Mesothelial cell of epicardium (in vitro differentiated cells): ENCODE results near the gene EPHA6. TPM values are rescaled to one million over a fixed set of nuclear protein-coding genes. Genes with fewer than 3 reads are reported as not detected.

Source experiments
- DNase-seq, 2 experiments: peaks; one replicate each; pipeline ENCODE4 v3.0.0; 2021; ENCODE audit warnings: low spot score in 2 of 2; ENCODE audit not compliant: unreplicated experiment in 2 of 2
- H3K27ac Mint-ChIP-seq: 2 replicates; pipeline ENCODE4 v1.8.0; 2021; ENCODE audit warnings: mixed read lengths
- H3K27me3 Mint-ChIP-seq: 2 replicates; pipeline ENCODE4 v1.8.0; 2021; ENCODE audit warnings: low read depth, mixed read lengths
- H3K36me3 Mint-ChIP-seq: 2 replicates; pipeline ENCODE4 v1.8.0; 2021; ENCODE audit warnings: mixed read lengths
- H3K4me1 Mint-ChIP-seq: 2 replicates; pipeline ENCODE4 v1.8.0; 2021; ENCODE audit warnings: mixed read lengths
- H3K4me3 Mint-ChIP-seq: 2 replicates; pipeline ENCODE4 v1.8.0; 2021; ENCODE audit warnings: mild to moderate bottlenecking, moderate library complexity, mixed read lengths
- H3K9me3 Mint-ChIP-seq: 2 replicates; pipeline ENCODE4 v1.8.0; 2021; ENCODE audit warnings: mixed read lengths
- CTCF ChIP-seq: fragments of 200-600 bp; sonication (generic); IDR thresholded peaks from one replicate; pipeline ENCODE4 v1.5.0; 2021; ENCODE audit warnings: antibody characterized with exemption; ENCODE audit not compliant: unreplicated experiment
- total RNA-seq: library from RNA; stranded (reverse); gene quantifications from 3 replicates; pipeline ENCODE4 v1.2.1, GENCODE V29; 2021

The EPHA6 gene
- total RNA-seq, 1 donor from 2014 or later = 43.3 TPM

GRCh38 chr3:97655971-97656370 lies 841.6 kb downstream of the EPHA6 start:
- Mint-ChIP-seq H3K36me3 (peaks cover 10% of the 10 kb centered on the region), H3K27ac (no peak overlapping the region), H3K4me1 (peaks cover 30% of the 10 kb centered on the region), H3K4me3 (no peak overlapping the region), H3K9me3 (peaks cover 19% of the 10 kb centered on the region), H3K27me3 (peaks cover 1% of the 10 kb centered on the region)
- DNase-seq = no peak
- TF ChIP-seq CTCF = no peak

GRCh38 chr3:97656638-97657037 lies 842.2 kb downstream of the EPHA6 start:
- H3K36me3 Mint-ChIP-seq = peaks cover 10% of the 10 kb centered on the region
- peaks cover 1% of the 10 kb centered on the region for H3K27me3 Mint-ChIP-seq
- H3K4me1 Mint-ChIP-seq = peaks cover 35% of the 10 kb centered on the region
- no peak for TF ChIP-seq CTCF
- no peak for DNase-seq
- H3K9me3 Mint-ChIP-seq = peaks cover 19% of the 10 kb centered on the region
- no peak overlapping the region for H3K4me3 Mint-ChIP-seq
- no peak overlapping the region for H3K27ac Mint-ChIP-seq

GRCh38 chr3:97658668-97659285 lies 844.4 kb downstream of the EPHA6 start:
- Mint-ChIP-seq H3K36me3 (peaks cover 5% of the 10 kb centered on the region), H3K27ac (no peak overlapping the region), H3K27me3 (no peaks in the 10 kb centered on the region), H3K4me1 (peaks cover 42% of the 10 kb centered on the region), H3K4me3 (no peak overlapping the region), H3K9me3 (peaks cover 7% of the 10 kb centered on the region)
- TF ChIP-seq CTCF = peak; percentile 58
- DNase-seq = no peak

- no peak overlapping the region for H3K4me3 Mint-ChIP-seq
- peaks cover 2% of the 10 kb centered on the region for H3K27me3 Mint-ChIP-seq
- H3K4me1 Mint-ChIP-seq = peaks cover 35% of the 10 kb centered on the region
- H3K9me3 Mint-ChIP-seq = no peaks in the 10 kb centered on the region
- peaks cover 6% of the 10 kb centered on the region for H3K36me3 Mint-ChIP-seq
- no peak for TF ChIP-seq CTCF
- no peak for DNase-seq
- no peak overlapping the region for H3K27ac Mint-ChIP-seq
Measured at GRCh38 chr3:97662264-97662663, 847.9 kb downstream of the EPHA6 start.

- Mint-ChIP-seq H3K27me3 (peaks cover 2% of the 10 kb centered on the region), H3K4me3 (no peak overlapping the region), H3K4me1 (peaks cover 30% of the 10 kb centered on the region), H3K27ac (peak overlapping the region; percentile 68), H3K9me3 (peaks cover 2% of the 10 kb centered on the region), H3K36me3 (peaks cover 6% of the 10 kb centered on the region)
- no peak for DNase-seq
- no peak for TF ChIP-seq CTCF
Measured at GRCh38 chr3:97662762-97663161, 848.4 kb downstream of the EPHA6 start.
